GM23338 (cell line): ENCODE measurements around the gene SETDB1. TPM values are rescaled to one million over a fixed set of nuclear protein-coding genes. Genes with fewer than 3 reads are reported as not detected.

ENCODE experiments used
- ATAC-seq: fragments of 200-7000 bp; cut with Tn5 transposase; 3 replicates; pipeline ENCODE4 v1.9.1; 2020
- DNase-seq: peaks from one replicate; pipeline ENCODE4 v3.0.0-alpha.2; 2015; ENCODE audit warnings: low spot score
- H2AFZ ChIP-seq: fragments of 200-600 bp; sonication (generic); 2 replicates; pipeline ENCODE4 v1.8.0; 2016; ENCODE audit warnings: antibody characterized with exemption, mild to moderate bottlenecking, moderate library complexity
- H3F3A ChIP-seq: fragments of 200-600 bp; sonication (generic); replicated peaks from 2 replicates; pipeline ENCODE4 v1.8.0; 2017; ENCODE audit warnings: antibody characterized with exemption, mixed run types, low read depth
- H3K27ac ChIP-seq: fragments of 200-600 bp; sonication (generic); 2 replicates; pipeline ENCODE4 v1.6.1; 2016; ENCODE audit warnings: low read depth
- H3K27me3 ChIP-seq: fragments of 200-600 bp; sonication (generic); 2 replicates; pipeline ENCODE4 v1.8.0; 2016; ENCODE audit warnings: mild to moderate bottlenecking, mixed run types, moderate library complexity; ENCODE audit not compliant: insufficient read depth
- H3K36me3 ChIP-seq: fragments of 200-600 bp; sonication (generic); 2 replicates; pipeline ENCODE4 v1.8.0; 2016; ENCODE audit warnings: mild to moderate bottlenecking; ENCODE audit not compliant: insufficient read depth
- H3K4me1 ChIP-seq: fragments of 200-600 bp; sonication (generic); 2 replicates; pipeline ENCODE4 v1.8.0; 2016; ENCODE audit warnings: mild to moderate bottlenecking, moderate library complexity; ENCODE audit not compliant: insufficient read depth
- H3K4me2 ChIP-seq: fragments of 200-600 bp; sonication (generic); 2 replicates; pipeline ENCODE4 v1.7.1; 2017; ENCODE audit warnings: mixed run types
- H3K4me3 ChIP-seq: fragments of 200-600 bp; sonication (generic); 2 replicates; pipeline ENCODE4 v1.6.1; 2016; ENCODE audit warnings: mixed run types
- H3K79me2 ChIP-seq: fragments of 200-600 bp; sonication (generic); replicated peaks from 2 replicates; pipeline ENCODE4 v1.8.0; 2017; ENCODE audit warnings: mild to moderate bottlenecking; ENCODE audit not compliant: insufficient read depth
- H3K9me2 ChIP-seq: fragments of 200-600 bp; sonication (generic); 2 replicates; pipeline ENCODE4 v1.8.0; 2017; ENCODE audit not compliant: insufficient read depth
- H4K20me1 ChIP-seq: fragments of 200-600 bp; sonication (generic); replicated peaks from 2 replicates; pipeline ENCODE4 v1.8.0; 2017; ENCODE audit warnings: mild to moderate bottlenecking; ENCODE audit not compliant: insufficient read depth
- H3K27ac Mint-ChIP-seq: 2 replicates; pipeline ENCODE4 v1.8.0; 2020; ENCODE audit warnings: inconsistent platforms, mild to moderate bottlenecking, moderate library complexity, mixed read lengths
- H3K27me3 Mint-ChIP-seq: 3 replicates; pipeline ENCODE4 v1.8.0; 2022; ENCODE audit warnings: low read depth, mild to moderate bottlenecking, moderate library complexity, mixed read lengths, inconsistent platforms; ENCODE audit not compliant: insufficient read depth, poor library complexity
- H3K36me3 Mint-ChIP-seq: 3 replicates; pipeline ENCODE4 v1.8.0; 2021; ENCODE audit warnings: low read depth, mild to moderate bottlenecking, inconsistent platforms, moderate library complexity, mixed read lengths
- H3K4me1 Mint-ChIP-seq: 3 replicates; pipeline ENCODE4 v1.8.0; 2020; ENCODE audit warnings: mild to moderate bottlenecking, inconsistent platforms, mixed read lengths
- H3K4me3 Mint-ChIP-seq: 3 replicates; pipeline ENCODE4 v1.8.0; 2021; ENCODE audit warnings: moderate library complexity, mild to moderate bottlenecking, inconsistent platforms, mixed read lengths
- H3K9me3 Mint-ChIP-seq: 3 replicates; pipeline ENCODE4 v1.8.0; 2020; ENCODE audit warnings: moderate library complexity, mild to moderate bottlenecking, inconsistent platforms, mixed read lengths
- CTCF ChIP-seq, 2 experiments: fragments of 200-600 bp in 1 of 2; sonication (generic) in 1 of 2; conservative IDR thresholded peaks; 2 replicates each; pipeline versions ENCODE4 v1.5.1 to v1.6.1; 2016 to 2017; ENCODE audit warnings: antibody characterized with exemption in 2 of 2, low read depth in 2 of 2, mild to moderate bottlenecking in 2 of 2, moderate library complexity in 1 of 2
- ETS1 ChIP-seq: IDR thresholded peaks from 2 replicates; pipeline ENCODE4 v1.6.1; 2016; ENCODE audit warnings: antibody characterized with exemption
- EZH2 ChIP-seq: fragments of 200-600 bp; sonication (generic); IDR thresholded peaks from one replicate; pipeline ENCODE4 v1.8.0; 2017; ENCODE audit warnings: antibody characterized with exemption, mild to moderate bottlenecking, low read depth; ENCODE audit not compliant: unreplicated experiment
- JUNB ChIP-seq: IDR thresholded peaks from one replicate; pipeline ENCODE4 v1.6.1; 2016; ENCODE audit warnings: antibody characterized with exemption; ENCODE audit not compliant: unreplicated experiment
- NANOG ChIP-seq: IDR thresholded peaks from 2 replicates; pipeline ENCODE4 v1.6.1; 2016; ENCODE audit warnings: antibody characterized with exemption, borderline replicate concordance
- POLR2AphosphoS5 ChIP-seq: IDR thresholded peaks from 2 replicates; pipeline ENCODE4 v1.6.1; 2016; ENCODE audit warnings: antibody characterized with exemption, low read depth
- REST ChIP-seq: IDR thresholded peaks from one replicate; pipeline ENCODE4 v1.6.1; 2018; ENCODE audit warnings: antibody characterized with exemption; ENCODE audit not compliant: unreplicated experiment
- ZNF114 ChIP-seq: fragments of 250-450 bp; sonication (Bioruptor Pico); IDR thresholded peaks from 2 replicates; pipeline ENCODE4 v1.5.0; 2020; ENCODE audit warnings: mild to moderate bottlenecking, moderate library complexity
- ZNF462 ChIP-seq: fragments of 250-450 bp; sonication (Bioruptor Pico); IDR thresholded peaks from 2 replicates; pipeline ENCODE4 v1.5.0; 2020; ENCODE audit warnings: mild to moderate bottlenecking, moderate library complexity
- polyA plus RNA-seq: library from polyadenylated mRNA; unstranded; fragments of >200 nt; fragmentation: Nextera tagmentation; extraction: Ambion mirVana; gene quantifications from 2 replicates; pipeline ENCODE4 v1.2.1, GENCODE V29; 2016
- total RNA-seq: library from RNA; depleted of rRNA; stranded (reverse); fragments of >200 nt; shearing (Covaris generic); gene quantifications from 2 replicates; pipeline ENCODE4 v1.2.3, GENCODE V29; 2014

SETDB1 gene
- total and polyA plus RNA-seq, 2 experiments from 2014 or later: 16.9 to 47.4 TPM

- H3K4me2 ChIP-seq: no peak overlapping the region
- H3K4me3 Mint-ChIP-seq: no peak overlapping the region
- no peak for ATAC-seq
These were observed 86.7 kb downstream of the SETDB1 start for GRCh38 chr1:151012684-151013471.

More at GRCh38 chr1:151012684-151013471, 86.7 kb downstream of the SETDB1 start:
- H3K27me3 ChIP-seq: no peaks in the 10 kb centered on the region
- no peaks in the 10 kb centered on the region for H3K36me3 ChIP-seq
- H3K27ac Mint-ChIP-seq: no peak overlapping the region
- H3K79me2 ChIP-seq: peaks cover 15% of the 10 kb centered on the region
- H3K27me3 Mint-ChIP-seq: peaks cover 2% of the 10 kb centered on the region
- no peak for TF ChIP-seq NANOG
- TF ChIP-seq ETS1: no peak
- TF ChIP-seq POLR2AphosphoS5: no peak
- no peak for TF ChIP-seq ZNF462
- TF ChIP-seq EZH2: no peak
- no peak for TF ChIP-seq ZNF114 (CRISPR knock-in tag)
- TF ChIP-seq JUNB: no peak
- TF ChIP-seq CTCF (conservative IDR thresholded peaks at IDR 0.05; ENCODE audit: low read depth in 2 of 2): no peak
- TF ChIP-seq REST: no peak
- H3K36me3 Mint-ChIP-seq: no peaks in the 10 kb centered on the region; the same call in 2 of the 3 replicates
- H3K9me3 Mint-ChIP-seq: no peaks in the 10 kb centered on the region
- no peaks in the 10 kb centered on the region; the same call in 1 of the 2 replicates for H4K20me1 ChIP-seq
- peaks cover 4% of the 10 kb centered on the region for H3K4me1 ChIP-seq
- H3F3A ChIP-seq: peaks cover 3% of the 10 kb centered on the region; the same call in 1 of the 2 replicates
- no peaks in the 10 kb centered on the region for H3K9me2 ChIP-seq
- peaks cover 10% of the 10 kb centered on the region; the same call in 2 of the 3 replicates for H3K4me1 Mint-ChIP-seq
- no peak overlapping the region for H3K27ac ChIP-seq
- H3K4me3 ChIP-seq: no peak overlapping the region
- no peak for DNase-seq
- no peak overlapping the region for H2AFZ ChIP-seq
